Endothelial cell of umbilical vein (primary cell): Measurements from ENCODE around the gene B4GALNT4. TPM values are rescaled to one million over a fixed set of nuclear protein-coding genes. Genes with fewer than 3 reads are reported as not detected.

Source experiments
- BruUV-seq: library from RNA; stranded (reverse); fragments of 400-500 nt; replicated peaks from 2 replicates; lab custom pipeline; 2021; lab: Mats Ljungman, UMichigan
- CTCF ChIA-PET: fragments of 300-600, 350-600 bp; sonication (Branson Sonifier 250); formaldehyde crosslinking; loops from one replicate; lab custom pipeline; 2021; ENCODE audit warnings: antibody characterized with exemption, inconsistent platforms; lab: Charles Lee
- POLR2A ChIA-PET: fragments of 300-600, 350-600 bp; sonication (Branson Sonifier 250); formaldehyde crosslinking; loops from one replicate; lab custom pipeline; 2021; ENCODE audit warnings: antibody characterized with exemption, inconsistent platforms; lab: Charles Lee
- DNase-seq: peaks from one replicate; pipeline ENCODE4 v3.0.0-alpha.2; 2011; ENCODE audit warnings: low read depth, low spot score
- FAIRE-seq: peaks from 2 replicates; lab custom pipeline; 2011; peaks lifted over from hg19 to GRCh38; lab: Jason Lieb, UNC
- H2AFZ ChIP-seq: 2 replicates; pipeline ENCODE4 v1.6.0; 2012; ENCODE audit warnings: low read depth, low read length, control low read depth, inconsistent platforms
- H3K27ac ChIP-seq: 2 replicates; pipeline ENCODE4 v1.5.1; 2011; ENCODE audit warnings: low read depth, mild to moderate bottlenecking, control low read depth, low read length, moderate library complexity; ENCODE audit not compliant: insufficient read depth
- H3K27me3 ChIP-seq, 2 experiments: 2 replicates each; pipeline versions ENCODE4 v1.6.0 to v1.6.1; 2011; ENCODE audit warnings: low read length in 2 of 2, mixed read lengths in 1 of 2; ENCODE audit not compliant: control insufficient read depth in 2 of 2, insufficient read depth in 2 of 2
- H3K36me3 ChIP-seq, 2 experiments: 2 replicates in 1 of 2; 3 replicates in 1 of 2; pipeline ENCODE4 v1.5.1; 2011; ENCODE audit warnings: low read length in 2 of 2, mild to moderate bottlenecking in 1 of 2, moderate library complexity in 1 of 2; ENCODE audit not compliant: control insufficient read depth in 2 of 2, insufficient read depth in 2 of 2; ENCODE audit errors: extremely low read depth in 1 of 2
- H3K4me1 ChIP-seq: 3 replicates; pipeline ENCODE4 v1.5.1; 2011; ENCODE audit warnings: mild to moderate bottlenecking, low read length; ENCODE audit not compliant: control insufficient read depth, insufficient read depth; ENCODE audit errors: extremely low read depth
- H3K4me2 ChIP-seq: 2 replicates; pipeline ENCODE4 v1.6.1; 2011; ENCODE audit warnings: low read length, control low read depth, mixed read lengths; ENCODE audit not compliant: insufficient read depth
- H3K4me3 ChIP-seq, 3 experiments: fragments of 200-600 bp in 1 of 3; sonication (generic), shearing (Covaris generic) in 1 of 3; replicated peaks in 1 of 3; 2 replicates each; pipeline ENCODE4 v1.5.1; 2011 to 2016; ENCODE audit warnings: control low read depth in 3 of 3, low read length in 3 of 3, mild to moderate bottlenecking in 2 of 3, inconsistent platforms in 1 of 3, low read depth in 1 of 3, moderate library complexity in 1 of 3; ENCODE audit not compliant: insufficient read depth in 1 of 3
- H3K79me2 ChIP-seq: 2 replicates; pipeline ENCODE4 v1.6.0; 2012; ENCODE audit warnings: low read length, inconsistent platforms; ENCODE audit not compliant: control insufficient read depth, insufficient read depth
- H3K9ac ChIP-seq: replicated peaks from 2 replicates; pipeline ENCODE3; 2011; ENCODE audit warnings: low read length, control low read depth; ENCODE audit not compliant: insufficient read depth; ENCODE audit errors: extremely low read depth
- H3K9me1 ChIP-seq: replicated peaks from 3 replicates; pipeline ENCODE4 v1.6.0; 2011; ENCODE audit warnings: mild to moderate bottlenecking, low read length; ENCODE audit not compliant: control insufficient read depth, insufficient read depth; ENCODE audit errors: extremely low read depth
- H3K9me3 ChIP-seq: replicated peaks from 2 replicates; pipeline ENCODE4 v1.5.1; 2012; ENCODE audit warnings: low read length, inconsistent platforms; ENCODE audit not compliant: control insufficient read depth, insufficient read depth
- H4K20me1 ChIP-seq: replicated peaks from 2 replicates; pipeline ENCODE3; 2011; ENCODE audit warnings: mild to moderate bottlenecking, low read length; ENCODE audit not compliant: control insufficient read depth, insufficient read depth; ENCODE audit errors: extremely low read depth
- CTCF ChIP-seq, 2 donors: IDR thresholded peaks; 1 replicate in 1 of 2; 2 replicates in 1 of 2; pipeline ENCODE4 v1.5.1; 2011; ENCODE audit warnings: low read length in 2 of 2, mild to moderate bottlenecking in 2 of 2, moderate library complexity in 2 of 2, control low read depth in 1 of 2, inconsistent platforms in 1 of 2, low read depth in 1 of 2; ENCODE audit not compliant: insufficient read depth in 1 of 2; ENCODE audit errors: extremely low read depth in 1 of 2
- EZH2 ChIP-seq: IDR thresholded peaks from 2 replicates; pipeline ENCODE4 v1.6.1; 2012; ENCODE audit warnings: borderline replicate concordance, low read depth, mild to moderate bottlenecking, moderate library complexity, low read length, inconsistent platforms; ENCODE audit not compliant: severe bottlenecking
- FOS ChIP-seq: IDR thresholded peaks from 2 replicates; pipeline ENCODE4 v1.6.1; 2011; ENCODE audit warnings: mild to moderate bottlenecking, low read length, moderate library complexity, borderline replicate concordance; ENCODE audit not compliant: insufficient read depth
- GATA2 ChIP-seq: IDR thresholded peaks from 2 replicates; pipeline ENCODE4 v1.7.0; 2011; ENCODE audit warnings: low read depth, mild to moderate bottlenecking, moderate library complexity, mixed read lengths, low read length; ENCODE audit not compliant: insufficient read length, insufficient read depth
- MYC ChIP-seq: IDR thresholded peaks from one replicate; pipeline ENCODE4 v1.6.1; 2011; ENCODE audit warnings: mild to moderate bottlenecking, low read depth, low read length
- POLR2AphosphoS5 ChIP-seq: IDR thresholded peaks from 2 replicates; pipeline ENCODE4 v1.6.1; 2012; ENCODE audit warnings: low read depth, mild to moderate bottlenecking, control low read depth, low read length, moderate library complexity; ENCODE audit not compliant: insufficient read depth
- dilution Hi-C: fragments of 300-500 bp; cut with MboI; formaldehyde crosslinking; loops from one replicate; pipeline ENCODE4 v1.15.0; 2019; ENCODE audit warnings: low sequenced_read_pairs; ENCODE audit not compliant: extremely low pct_ligation_motif_present
- intact Hi-C: fragments of 100-400 bp; cut with micrococcal nuclease; formaldehyde crosslinking; loops from one replicate; pipeline ENCODE4 v1.10.0; 2022
- polyA plus RNA-seq, 4 experiments: library from polyadenylated mRNA; depleted of rRNA in 3 of 4; stranded (reverse) in 3 of 4; unstranded in 1 of 4; fragments of >200 nt; gene quantifications; 2 replicates each; pipeline versions ENCODE4 v1.2.1 to v1.2.3, GENCODE V29; 2011 to 2012; ENCODE audit warnings: missing spikeins in 1 of 4
- total RNA-seq: library from RNA; stranded (reverse); gene quantifications from 2 replicates; pipeline ENCODE4 v1.2.3, GENCODE V29; 2021

Gene B4GALNT4
- total and polyA plus RNA-seq, 2 donors (not counting 3 experiments of a cell fraction or from before 2014, with no cell fraction given) = 9.2 to 9.6 TPM

- FAIRE-seq (no peak), DNase-seq (no peak)
- peaks cover 15% of the 10 kb centered on the region for H3K4me1 ChIP-seq
- intact Hi-C loops (no loop called here), dilution Hi-C loops (no loop called here)
- H3K36me3 ChIP-seq = no peaks in the 10 kb centered on the region
- no peaks in the 10 kb centered on the region for H4K20me1 ChIP-seq
- no peaks in the 10 kb centered on the region for H3K9me3 ChIP-seq
- no peak overlapping the region for H3K9ac ChIP-seq
- H2AFZ ChIP-seq = peak overlapping the region; percentile 34
- H3K4me3 ChIP-seq = no peak overlapping the region
- no peak for TF ChIP-seq FOS
- no peak for TF ChIP-seq GATA2
- TF ChIP-seq CTCF (IDR thresholded peaks at IDR 0.05; ENCODE audit: extremely low read depth in 1 of 2, insufficient read depth in 1 of 2, low read depth in 1 of 2, low read length in 2 of 2) = no peak
- no peak for TF ChIP-seq MYC
- TF ChIP-seq POLR2AphosphoS5 = no peak
- no peak for TF ChIP-seq EZH2
- ChIA-PET POLR2A (no interaction called here), CTCF (interaction anchor here (1.0 kb wide), 1 partner anchor 28 kb away, joined by 4 read pairs; no protein-coding TSS in a partner anchor)
- H3K79me2 ChIP-seq = no peaks in the 10 kb centered on the region
- no peak overlapping the region for H3K27ac ChIP-seq
- peaks cover 7 to 11% of the 10 kb centered on the region in 2 experiments for H3K27me3 ChIP-seq
- no TSS peak for BruUV-seq
- H3K9me1 ChIP-seq = no peaks in the 10 kb centered on the region
- H3K4me2 ChIP-seq = no peak overlapping the region
Observed at GRCh38 chr11:420054-420910, 51.0 kb downstream of the B4GALNT4 start.
